ENCODE data around the gene OMP.

The OMP gene

GRCh38 chr11:77069336-77069968, 33.2 kb upstream of the OMP start:
- no peak for DNase-seq (ENCODE audit: low read depth in 2 of 2)

- no peak for DNase-seq (ENCODE audit: low read depth in 2 of 2)
Measured at GRCh38 chr11:77069969-77070582, 32.6 kb upstream of the OMP start.

- no peak for DNase-seq (ENCODE audit: low read depth in 2 of 2)
Measured at GRCh38 chr11:77071077-77071476, 31.6 kb upstream of the OMP start.

- no peak for DNase-seq (ENCODE audit: low read depth in 2 of 2)
Measured at GRCh38 chr11:77071671-77072605, 30.7 kb upstream of the OMP start.

GRCh38 chr11:77072851-77073327, 29.8 kb upstream of the OMP start:
- DNase-seq (ENCODE audit: low read depth in 2 of 2) = peak in 1 of 2 donors; percentile 12

GRCh38 chr11:77073328-77074001, 29.2 kb upstream of the OMP start:
- no peak for DNase-seq (ENCODE audit: low read depth in 2 of 2)

- no peak for DNase-seq (ENCODE audit: low read depth in 2 of 2)
Measured at GRCh38 chr11:77074205-77074604, 28.4 kb upstream of the OMP start.

- DNase-seq (ENCODE audit: low read depth in 2 of 2) = no peak
Measured at GRCh38 chr11:77074626-77075221, 27.9 kb upstream of the OMP start.

- DNase-seq (ENCODE audit: low read depth in 2 of 2) = no peak
Measured at GRCh38 chr11:77075425-77075905, 27.2 kb upstream of the OMP start.

GRCh38 chr11:77079666-77080065, 23.0 kb upstream of the OMP start:
- DNase-seq (ENCODE audit: low read depth in 2 of 2) = no peak

- DNase-seq (ENCODE audit: low read depth in 2 of 2) = no peak
Measured at GRCh38 chr11:77080643-77081210, 21.9 kb upstream of the OMP start.

- DNase-seq (ENCODE audit: low read depth in 2 of 2) = no peak
Measured at GRCh38 chr11:77081381-77081851, 21.2 kb upstream of the OMP start.

- DNase-seq (ENCODE audit: low read depth in 2 of 2) = no peak
Measured at GRCh38 chr11:77081976-77082836, 20.4 kb upstream of the OMP start.

GRCh38 chr11:77082838-77083565, 19.6 kb upstream of the OMP start:
- DNase-seq (ENCODE audit: low read depth in 2 of 2) = peak; percentile 8 to 25

GRCh38 chr11:77083566-77084245, 18.9 kb upstream of the OMP start:
- no peak for DNase-seq (ENCODE audit: low read depth in 2 of 2)

- DNase-seq (ENCODE audit: low read depth in 2 of 2) = no peak
Measured at GRCh38 chr11:77084581-77085191, 18.0 kb upstream of the OMP start.

- no peak for DNase-seq (ENCODE audit: low read depth in 2 of 2)
Measured at GRCh38 chr11:77085652-77086051, 17.0 kb upstream of the OMP start.

Data from stimulated activated CD8-positive, alpha-beta memory T cell treated with anti-CD3 and anti-CD28 coated beads, Interleukin-15, amount 100 ng/mL, for 48 hours (primary cell).